ENCODE data around the gene MOB2.

DNA sequence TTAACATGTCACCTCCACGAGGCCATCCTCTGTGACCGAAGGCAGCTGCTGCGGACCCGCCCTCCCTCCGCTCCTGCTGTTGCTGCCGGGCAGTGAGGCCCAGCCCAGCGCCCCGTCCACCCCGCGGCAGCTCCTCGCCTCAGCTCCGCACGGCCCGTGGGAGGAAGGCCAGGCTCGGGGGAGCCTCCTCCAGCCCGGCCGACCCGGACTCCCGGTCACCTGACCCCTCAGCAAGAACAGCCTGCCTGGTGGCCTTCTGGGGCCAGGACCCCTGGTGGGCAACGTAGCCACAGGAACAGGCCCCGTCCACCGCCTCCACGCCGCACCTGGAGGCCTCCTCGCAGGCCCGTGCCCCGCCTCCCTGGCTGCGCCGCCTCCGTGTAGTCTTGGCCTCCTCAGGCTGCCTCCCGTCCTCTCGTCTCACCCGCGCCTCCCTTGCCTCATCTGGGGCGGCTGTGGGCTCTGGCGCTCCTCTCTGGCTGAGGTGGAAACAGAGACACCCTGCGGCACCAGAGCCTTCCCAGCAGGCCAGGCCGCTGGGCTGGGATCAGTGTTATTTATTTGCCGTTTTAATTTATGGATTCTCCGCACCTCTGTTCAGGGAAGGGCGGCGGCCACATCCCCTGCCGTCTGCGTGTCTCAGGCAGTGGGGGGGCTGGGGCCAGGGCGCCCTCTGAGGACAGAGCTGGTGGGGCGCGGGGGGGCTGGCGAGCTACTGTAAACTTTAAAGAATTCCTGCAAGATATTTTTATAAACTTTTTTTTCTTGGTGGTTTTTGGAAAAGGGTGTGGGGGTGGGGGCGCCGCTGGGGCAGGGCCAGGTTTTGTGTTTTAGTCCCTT is 25.4 kb downstream of the MOB2 start:
- TF ChIP-seq SIN3A (IDR thresholded peaks at IDR 0.05; ENCODE audit: borderline replicate concordance, insufficient read depth, low read length): no peak
- TF ChIP-seq POLR2AphosphoS5 (IDR thresholded peaks at IDR 0.05; ENCODE audit: low read depth, low read length): no peak
- TF ChIP-seq, protein P1, sequence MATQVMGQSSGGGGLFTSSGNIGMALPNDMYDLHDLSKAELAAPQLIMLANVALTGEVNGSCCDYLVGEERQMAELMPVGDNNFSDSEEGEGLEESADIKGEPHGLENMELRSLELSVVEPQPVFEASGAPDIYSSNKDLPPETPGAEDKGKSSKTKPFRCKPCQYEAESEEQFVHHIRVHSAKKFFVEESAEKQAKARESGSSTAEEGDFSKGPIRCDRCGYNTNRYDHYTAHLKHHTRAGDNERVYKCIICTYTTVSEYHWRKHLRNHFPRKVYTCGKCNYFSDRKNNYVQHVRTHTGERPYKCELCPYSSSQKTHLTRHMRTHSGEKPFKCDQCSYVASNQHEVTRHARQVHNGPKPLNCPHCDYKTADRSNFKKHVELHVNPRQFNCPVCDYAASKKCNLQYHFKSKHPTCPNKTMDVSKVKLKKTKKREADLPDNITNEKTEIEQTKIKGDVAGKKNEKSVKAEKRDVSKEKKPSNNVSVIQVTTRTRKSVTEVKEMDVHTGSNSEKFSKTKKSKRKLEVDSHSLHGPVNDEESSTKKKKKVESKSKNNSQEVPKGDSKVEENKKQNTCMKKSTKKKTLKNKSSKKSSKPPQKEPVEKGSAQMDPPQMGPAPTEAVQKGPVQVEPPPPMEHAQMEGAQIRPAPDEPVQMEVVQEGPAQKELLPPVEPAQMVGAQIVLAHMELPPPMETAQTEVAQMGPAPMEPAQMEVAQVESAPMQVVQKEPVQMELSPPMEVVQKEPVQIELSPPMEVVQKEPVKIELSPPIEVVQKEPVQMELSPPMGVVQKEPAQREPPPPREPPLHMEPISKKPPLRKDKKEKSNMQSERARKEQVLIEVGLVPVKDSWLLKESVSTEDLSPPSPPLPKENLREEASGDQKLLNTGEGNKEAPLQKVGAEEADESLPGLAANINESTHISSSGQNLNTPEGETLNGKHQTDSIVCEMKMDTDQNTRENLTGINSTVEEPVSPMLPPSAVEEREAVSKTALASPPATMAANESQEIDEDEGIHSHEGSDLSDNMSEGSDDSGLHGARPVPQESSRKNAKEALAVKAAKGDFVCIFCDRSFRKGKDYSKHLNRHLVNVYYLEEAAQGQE (IDR thresholded peaks at IDR 0.05; ENCODE audit: insufficient read depth in 1 of 2, low read depth in 2 of 2, low read length in 2 of 2): no peak
- TF ChIP-seq TAF1 (IDR thresholded peaks at IDR 0.05; ENCODE audit: borderline replicate concordance, insufficient read depth, low read length): no peak

All from PFSK-1 (cell line).